ENCODE results near the gene UST.
"Not testable (repeated sequence)": the region's sequence is repeated elsewhere in the genome, so short reads cannot be mapped to it uniquely, and the experiment has no call there.

Gene UST

DNA sequence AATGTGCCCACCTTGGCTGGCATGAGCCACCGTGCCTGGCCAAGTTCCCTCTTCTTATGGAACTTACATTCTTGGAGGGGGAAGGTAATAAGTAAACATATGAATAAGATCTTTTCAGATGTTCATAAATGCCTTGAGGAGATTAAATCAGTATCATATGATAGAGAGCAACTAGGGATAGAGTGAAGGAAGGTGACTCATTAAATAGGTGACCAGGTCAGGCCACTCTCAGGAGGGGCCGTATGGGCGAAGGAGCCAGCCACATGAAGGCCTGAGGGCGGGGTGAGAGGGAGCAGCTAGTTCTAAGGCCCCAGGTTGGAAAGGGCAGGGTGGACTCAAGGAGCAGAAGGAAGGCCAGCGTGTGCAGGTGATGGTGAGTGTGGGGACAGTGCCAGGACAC lies 91.1 kb downstream of the UST start:
- no peak for DNase-seq (ENCODE audit: low read depth)

DNA sequence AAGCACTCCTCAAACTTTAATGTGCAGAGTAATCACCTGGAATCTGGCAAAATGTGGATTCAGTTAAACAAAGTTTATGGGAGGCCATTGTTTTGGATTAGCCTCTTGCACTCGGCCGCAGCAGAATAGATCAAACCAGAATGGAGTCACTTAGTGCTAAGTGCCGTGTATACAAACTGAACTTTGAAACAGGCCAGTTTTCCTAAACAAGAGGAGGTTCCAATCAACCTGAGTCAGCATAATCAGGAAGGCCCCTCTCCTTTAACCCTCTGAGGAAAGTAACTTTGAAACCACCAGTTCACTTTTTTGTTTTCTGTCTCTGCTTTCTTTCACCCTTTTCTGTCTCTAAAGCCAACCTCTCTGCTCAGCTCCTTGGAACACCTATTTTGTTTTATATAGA lies 92.2 kb downstream of the UST start:
- DNase-seq (ENCODE audit: low read depth), result no peak

DNA sequence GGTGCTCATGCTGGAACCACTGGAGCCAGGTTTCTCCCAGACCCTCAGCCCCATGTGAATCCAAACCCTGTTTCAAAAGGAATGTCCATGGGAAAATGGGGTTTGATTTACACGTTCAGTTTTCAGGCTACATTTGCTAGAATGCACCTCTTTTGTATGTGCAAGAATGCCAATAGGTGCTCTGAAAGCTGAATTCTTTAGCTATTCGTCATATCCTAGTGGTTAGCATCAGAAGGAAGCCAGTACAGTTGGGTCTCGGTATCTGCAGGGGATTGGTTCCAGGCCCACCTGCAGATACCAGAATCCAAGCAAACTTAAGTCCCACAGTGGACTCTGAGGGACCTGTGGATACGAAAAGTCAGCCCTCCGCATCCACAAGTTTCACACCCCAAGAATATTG lies 93.4 kb downstream of the UST start:
- DNase-seq (ENCODE audit: low read depth), result no peak

DNA sequence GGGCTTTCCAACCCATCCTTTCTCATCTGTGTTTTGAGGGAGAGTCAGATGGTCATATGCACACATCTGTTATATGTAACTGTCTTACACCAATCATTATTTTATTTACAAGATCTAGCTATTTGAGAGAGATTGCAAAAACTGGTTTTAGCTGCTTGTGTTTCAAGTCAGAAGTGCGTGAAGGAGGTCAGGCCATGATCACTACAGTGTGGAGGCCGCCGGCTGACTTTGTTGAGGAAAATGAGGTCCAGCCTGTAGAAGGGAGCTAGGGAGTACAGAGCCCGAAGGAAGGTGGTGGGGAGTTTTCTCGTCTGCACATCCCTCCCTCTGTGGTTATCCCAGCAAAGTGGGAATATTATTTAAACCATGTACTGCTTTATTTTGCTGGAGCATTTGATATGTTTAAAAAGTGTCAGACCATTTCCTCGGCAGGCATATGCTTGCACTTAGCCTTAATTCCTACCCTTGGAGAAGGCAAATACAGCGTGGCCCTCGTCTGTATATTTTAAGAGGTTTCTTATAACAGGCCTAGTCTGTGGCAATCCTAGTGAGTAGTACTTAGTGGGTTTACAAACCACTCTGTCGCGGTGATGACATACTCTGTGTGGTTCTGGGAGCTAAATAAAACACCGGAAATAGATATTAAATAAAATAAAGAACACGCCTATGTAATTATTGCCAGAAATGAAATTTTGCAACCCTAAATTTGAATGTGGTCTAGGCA lies 95.6 kb downstream of the UST start:
- DNase-seq (ENCODE audit: low read depth), result no peak

DNA sequence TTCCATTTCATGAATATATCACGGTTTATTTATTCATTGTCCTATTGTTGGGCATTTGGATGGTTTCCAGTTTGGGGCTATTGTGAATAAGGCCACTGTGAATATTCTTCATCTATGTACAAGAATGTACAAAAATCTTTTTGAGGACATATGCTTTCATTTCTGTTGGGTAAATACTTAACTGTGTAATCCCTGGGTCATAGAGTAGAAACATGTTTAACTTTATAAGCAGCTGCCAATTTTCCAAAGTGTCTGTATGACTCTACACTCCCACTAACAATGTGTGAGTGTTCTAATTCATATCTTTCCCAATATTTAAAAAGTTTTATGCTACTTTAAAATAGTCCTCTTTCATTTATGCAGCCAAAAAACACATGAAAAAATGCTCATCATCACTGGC lies 98.6 kb downstream of the UST start:
- no peak for DNase-seq (ENCODE audit: low read depth)

DNA sequence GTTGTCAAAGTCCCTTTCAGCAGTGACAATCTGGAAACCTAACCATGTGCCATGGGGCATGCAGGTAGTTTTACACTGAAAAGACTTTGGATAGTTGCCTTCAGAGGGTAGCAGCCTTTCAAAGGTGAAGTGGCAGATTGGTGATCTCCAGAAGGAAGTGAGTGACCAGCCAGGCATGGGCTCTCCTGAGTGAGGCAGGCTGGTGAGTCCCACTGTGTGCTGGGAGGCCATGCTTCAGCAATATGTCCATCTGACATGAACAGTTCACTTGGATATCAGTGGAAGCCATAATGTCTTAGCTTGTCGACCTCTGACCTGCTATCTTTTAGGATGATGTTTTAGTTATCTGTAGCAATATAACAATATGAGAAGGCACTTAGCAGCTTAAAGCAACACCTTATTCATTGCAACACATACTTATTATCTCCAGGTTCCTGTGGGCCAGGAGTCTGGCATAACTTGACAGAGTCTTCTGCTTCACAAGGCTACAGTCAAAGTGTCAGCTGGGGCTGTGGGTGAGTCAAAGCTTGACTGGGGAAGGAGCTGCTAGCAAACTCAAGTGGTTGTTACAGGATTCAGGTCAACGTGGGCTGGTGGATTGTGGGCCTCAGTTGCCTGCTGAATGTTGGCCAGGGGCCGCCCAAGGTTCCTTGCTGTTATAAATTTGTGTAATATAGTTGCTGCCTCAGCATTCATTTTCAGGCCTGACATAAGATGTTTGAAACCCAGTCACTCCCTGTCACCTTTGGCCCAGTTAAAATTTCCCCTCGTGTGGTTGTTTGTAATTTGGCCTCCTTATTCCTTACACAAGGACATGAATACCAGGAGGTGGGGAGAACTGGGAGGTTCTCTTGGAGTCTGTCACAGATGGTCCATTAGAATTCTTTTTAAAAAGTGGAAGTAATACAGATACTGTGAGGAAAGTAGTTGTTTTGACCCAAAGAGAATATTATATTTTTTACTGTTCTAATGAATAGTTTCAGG lies 100.2 kb downstream of the UST start:
- DNase-seq (ENCODE audit: low read depth), result no peak

DNA sequence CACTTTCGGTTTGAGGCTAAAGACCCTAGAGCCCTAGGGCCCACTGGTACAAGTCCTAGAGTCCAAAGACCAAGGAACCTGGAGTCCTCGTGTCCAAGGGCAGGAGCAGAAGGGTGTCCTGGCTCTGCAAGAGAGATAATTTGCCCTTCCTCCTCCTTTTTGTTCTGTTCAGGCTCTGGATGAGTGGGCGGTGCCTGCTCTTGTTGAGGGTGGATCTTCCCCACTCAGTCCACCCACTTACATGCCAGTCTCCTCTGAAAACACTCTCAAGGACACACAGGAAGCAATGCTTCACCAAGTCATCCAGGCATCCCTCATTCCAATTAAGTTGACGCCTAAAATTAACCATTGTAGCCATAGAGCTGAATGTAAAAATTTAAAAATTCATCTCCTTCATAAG lies 102.1 kb downstream of the UST start:
- no peak for DNase-seq (ENCODE audit: low read depth)

DNA sequence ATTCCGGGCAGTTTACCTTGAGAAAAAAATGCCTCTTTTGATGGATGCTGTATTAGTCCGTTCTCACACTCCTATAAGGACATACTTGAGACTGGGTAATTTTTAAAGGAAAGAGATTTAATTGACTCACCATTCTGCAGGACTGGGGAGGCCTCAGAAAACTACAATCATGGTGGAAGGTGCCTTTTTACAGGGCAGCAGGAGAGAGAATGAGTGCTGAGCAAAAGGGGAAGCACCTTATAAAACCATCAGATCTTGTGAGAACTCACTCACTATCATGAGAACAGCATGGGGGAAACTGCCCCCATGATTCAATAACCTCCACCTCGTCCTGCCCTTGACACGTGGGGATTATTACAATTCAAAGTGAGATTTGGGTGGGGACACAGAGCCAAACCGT lies 102.6 kb downstream of the UST start:
- DNase-seq (ENCODE audit: low read depth), result not testable (repeated sequence)

DNA sequence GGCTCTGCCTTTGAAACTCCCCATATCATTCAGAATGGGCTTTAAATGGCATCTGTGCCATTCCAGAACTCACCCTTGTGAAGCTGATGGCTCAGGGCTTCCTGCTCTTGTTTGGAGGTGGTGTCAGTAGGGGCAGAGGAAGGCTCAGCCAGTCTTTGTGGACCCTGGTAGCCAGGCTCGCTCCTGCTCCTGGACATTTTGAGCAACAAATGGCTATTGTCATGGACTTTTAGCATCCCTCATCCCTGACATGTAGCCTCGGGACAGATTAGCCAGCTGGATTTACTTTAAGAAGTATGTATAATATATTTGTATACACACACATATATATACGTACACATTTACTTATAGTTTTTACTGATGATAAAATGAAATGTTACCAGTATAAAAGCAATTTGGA lies 104.1 kb downstream of the UST start:
- no peak for DNase-seq (ENCODE audit: low read depth)

DNA sequence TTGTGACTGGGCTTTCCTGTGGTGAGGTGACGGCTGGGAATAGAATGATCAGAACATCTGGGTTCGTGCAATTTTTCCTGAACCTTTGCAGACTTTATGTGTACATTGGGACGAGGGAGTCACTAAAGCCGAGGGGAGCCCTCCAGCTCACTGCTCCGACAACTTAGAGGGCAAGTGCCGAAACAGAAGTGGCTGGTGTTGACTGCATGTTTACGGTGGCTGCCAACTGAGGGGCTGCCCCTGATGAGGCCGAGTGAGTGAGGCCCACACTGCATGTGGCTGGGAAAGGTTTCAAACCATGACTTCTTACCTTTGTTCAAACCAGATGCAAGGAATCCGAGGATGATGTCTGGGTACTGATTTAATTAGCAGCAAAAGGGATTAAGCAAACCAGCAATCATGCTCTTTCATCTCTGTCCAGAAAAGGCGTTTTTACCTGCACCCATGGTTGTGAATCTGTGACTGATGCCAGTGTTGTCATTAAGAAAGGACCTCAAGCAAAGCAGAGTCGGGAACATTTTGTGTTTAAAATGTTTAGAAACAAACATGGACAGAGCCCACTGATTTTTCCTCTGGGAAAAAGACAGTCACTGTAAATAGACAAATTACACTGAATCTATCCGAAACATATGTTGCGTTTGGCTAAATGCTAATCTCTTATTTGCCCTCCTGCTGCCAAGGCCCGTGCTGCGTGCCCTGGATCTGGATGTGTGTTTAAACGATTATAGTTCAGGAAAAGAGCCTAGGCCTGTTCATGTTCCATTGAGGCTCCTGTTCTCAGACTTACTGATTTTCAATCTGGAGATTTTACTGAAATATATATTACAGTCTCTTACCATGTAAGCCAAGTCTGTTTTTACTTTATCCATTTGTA lies 105.1 kb downstream of the UST start:
- DNase-seq (ENCODE audit: low read depth), result no peak

DNA sequence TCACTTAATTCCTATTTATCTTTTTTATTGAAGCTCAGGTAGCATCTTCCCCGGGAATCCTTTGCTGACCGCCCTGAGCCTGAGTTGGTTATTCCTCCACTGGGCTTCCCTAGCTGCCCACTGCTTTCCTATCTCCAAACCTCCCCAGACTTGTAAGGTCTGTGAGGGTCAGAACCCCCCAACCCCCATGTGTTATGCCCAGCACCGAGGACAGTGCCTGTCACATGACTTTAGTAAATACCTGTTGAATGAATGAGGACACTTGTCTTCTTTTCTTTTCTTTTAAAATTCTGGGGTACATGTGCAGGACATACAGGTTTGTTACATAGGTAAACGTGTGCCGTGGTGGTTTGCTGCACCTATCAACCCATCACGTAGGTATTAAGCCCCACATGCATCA lies 105.9 kb downstream of the UST start:
- no peak for DNase-seq (ENCODE audit: low read depth)

DNA sequence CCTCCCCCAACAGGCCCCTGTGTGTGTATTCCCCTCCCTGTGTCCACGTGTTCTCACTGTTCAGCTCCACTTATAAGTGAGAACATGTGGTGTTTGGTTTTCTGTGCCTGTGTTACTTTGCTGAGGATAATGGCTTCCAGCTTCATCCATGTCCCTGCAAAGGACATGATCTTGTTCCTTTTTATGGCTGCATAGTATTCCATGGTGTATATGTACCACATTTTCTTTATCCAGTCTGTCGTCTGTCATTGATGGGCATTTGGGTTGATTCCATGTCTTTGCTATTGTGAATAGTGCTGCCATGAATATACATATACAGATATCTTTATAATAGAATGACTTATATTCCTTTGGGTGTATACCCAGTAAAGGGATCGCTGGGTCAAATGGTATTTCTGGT lies 106.3 kb downstream of the UST start:
- DNase-seq (ENCODE audit: low read depth), result not testable (repeated sequence)

DNA sequence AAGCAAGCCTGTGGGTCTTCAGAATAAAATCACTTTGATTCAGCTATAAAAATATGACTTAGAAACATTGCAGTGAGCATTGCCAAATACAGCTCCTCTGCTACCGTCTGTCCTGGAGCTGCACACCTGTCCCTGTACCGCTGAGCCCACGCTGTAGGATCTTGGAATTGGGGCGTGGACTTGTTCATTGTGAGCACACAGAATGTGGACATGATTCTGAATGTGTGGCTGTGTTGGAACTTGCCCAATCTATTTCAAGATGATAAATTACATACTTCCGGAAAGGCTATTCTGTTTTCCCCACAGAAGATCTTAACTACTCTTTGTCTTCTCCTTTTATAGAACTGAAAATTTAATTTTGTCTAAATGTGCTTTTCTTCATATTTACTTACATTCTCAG lies 107.3 kb downstream of the UST start:
- DNase-seq (ENCODE audit: low read depth), result no peak

DNA sequence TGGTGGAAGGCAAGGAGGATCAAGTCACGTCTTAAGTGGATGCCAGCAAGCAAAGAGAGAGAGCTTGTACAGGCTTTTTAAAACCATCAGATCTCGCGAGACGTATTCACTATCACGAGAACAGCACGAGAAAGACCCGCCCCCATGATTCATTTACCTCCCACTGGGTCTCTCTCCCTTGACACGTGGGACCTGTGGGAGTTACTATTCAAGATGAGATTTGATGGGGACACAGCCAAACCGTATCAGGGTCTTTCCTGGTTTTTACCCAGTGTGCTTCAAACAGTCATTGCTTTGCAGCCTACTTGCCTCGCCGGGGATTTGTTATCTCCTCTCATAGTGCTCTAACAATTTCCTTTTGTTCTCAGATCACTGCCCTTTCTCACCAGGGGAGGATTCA lies 108.2 kb downstream of the UST start:
- no peak for DNase-seq (ENCODE audit: low read depth)

DNA sequence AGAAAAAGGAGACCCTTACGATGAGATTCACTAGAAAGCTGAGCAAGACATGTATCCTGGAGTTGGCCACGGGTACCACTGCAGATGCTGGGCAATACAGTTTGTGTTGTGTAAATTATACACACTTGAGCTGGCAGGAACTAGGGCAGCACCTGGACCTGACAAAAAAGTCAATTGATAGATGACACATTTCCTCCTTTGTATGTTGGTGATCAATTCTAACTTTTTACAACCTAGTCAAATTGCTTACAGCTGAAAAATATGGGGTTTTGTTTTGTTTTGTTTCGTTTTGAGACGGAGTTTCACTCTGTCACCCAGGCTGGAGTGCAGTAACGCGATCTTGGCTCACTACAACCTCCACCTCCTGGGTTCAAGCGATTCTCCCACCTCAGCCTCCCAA lies 108.9 kb downstream of the UST start:
- no peak for DNase-seq (ENCODE audit: low read depth)

DNA sequence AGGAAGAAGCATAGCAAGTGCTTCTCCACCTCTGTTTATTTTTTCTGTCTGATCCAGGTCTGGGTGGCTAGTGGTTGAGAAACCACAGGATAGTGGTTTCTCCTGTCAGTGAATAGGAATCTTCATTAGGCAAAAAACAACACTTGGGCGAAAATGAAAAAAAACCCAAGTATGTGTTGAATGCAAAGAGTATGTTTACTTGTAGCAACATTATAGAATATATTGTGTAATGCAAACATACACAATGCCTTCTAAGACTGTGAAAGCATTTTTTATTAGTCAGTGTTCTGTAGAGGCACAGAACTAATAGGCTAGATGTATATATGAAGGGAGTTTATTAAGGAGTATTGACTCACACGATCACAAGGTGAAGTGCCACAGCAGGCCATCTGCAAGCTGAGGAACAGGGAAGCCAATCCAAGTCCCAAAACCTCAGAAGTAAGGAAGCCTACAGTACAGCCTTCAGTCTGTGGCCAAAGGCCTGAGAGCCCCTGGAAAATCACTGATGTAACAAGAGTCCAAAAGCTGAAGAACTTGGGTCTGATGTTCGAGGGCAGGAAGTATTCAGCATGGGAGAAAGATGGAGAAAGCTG lies 111.1 kb downstream of the UST start:
- DNase-seq (ENCODE audit: low read depth), result no peak

DNA sequence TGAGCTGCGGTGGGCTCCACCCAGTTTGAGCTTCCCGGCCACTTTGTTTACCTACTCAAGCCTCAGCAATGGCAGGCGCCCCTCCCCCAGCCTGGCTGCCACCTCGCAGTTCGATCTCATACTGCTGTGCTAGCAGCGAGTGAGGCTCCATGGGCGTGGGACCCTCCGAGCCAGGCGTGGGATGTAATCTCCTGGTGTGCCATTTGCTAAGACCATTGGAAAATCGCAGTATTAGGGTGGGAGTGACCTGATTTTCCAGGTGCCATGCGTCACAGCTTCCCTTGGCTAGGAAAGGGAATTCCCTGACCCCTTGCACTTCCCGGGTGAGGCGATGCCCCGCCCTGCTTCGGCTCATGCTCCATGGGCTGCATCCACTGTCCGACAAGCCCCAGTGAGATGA lies 117.3 kb downstream of the UST start:
- DNase-seq (ENCODE audit: low read depth), result not testable (repeated sequence)

DNA sequence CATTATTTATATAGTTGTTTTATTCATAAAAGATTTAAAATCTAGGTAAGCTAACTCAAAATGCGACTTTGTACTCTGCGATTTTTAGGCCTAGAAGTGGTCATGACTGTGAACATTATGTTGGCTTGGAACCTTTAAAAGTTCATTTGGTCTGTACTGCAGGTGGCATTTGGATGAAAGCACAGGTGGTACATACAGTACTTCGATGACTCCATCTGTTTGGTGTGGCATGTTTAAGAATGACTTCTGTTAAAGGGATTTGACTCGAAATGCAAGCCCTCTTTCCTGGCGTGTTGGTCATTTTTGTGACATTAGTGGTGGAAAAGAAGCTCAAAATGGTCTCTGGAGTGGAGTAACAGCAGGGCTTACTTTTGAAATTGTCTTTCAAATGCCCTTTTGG lies 118.1 kb downstream of the UST start:
- DNase-seq (ENCODE audit: low read depth), result no peak

DNA sequence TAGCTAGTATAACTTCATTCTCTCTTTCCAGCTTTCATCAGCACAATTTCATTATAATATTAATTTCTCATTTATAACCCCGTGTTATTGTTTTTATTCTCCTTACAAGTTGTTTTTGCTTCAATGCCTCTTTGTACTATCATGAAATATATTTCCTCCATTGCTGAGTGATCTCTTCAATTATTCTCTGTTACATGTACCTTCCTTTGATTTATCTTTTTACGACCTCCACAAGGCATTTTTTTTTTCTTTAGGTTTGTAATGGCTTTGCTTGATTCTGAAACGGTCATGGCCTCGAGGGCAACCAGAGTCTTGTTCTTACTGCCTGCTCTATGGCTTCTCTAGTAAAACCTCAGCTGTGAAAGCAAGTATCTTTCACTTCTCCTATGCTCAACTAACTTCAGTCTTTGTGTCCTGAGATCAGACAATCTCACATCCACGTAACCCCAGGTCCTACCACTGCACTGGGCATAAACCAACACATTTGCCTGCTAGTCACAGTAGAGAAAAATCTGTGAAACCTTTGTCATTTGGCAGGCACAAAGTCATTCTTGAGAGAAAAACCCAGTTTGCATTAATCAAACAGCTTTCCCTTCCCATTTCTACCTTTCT lies 119.9 kb downstream of the UST start:
- DNase-seq (ENCODE audit: low read depth), result no peak

DNA sequence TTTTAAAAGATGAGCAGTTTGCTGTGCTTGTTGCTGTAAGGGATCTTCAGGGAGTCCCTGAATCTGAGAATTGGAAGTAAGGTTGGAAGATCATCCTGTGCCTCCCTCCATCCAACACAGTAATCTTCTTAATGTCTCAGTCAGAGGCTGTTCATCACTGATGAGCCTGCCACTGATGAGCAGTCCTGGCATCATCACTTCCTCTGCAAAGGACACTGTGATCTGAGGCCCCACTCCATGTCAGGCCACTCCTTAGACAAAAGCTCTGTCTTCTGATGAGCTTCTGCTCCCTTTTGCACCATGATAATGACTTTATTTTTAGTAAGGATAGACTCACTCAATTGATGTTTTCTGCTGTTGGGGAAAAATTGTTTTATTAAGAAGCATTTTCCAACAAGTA lies 121.0 kb downstream of the UST start:
- no peak for DNase-seq (ENCODE audit: low read depth)

DNA sequence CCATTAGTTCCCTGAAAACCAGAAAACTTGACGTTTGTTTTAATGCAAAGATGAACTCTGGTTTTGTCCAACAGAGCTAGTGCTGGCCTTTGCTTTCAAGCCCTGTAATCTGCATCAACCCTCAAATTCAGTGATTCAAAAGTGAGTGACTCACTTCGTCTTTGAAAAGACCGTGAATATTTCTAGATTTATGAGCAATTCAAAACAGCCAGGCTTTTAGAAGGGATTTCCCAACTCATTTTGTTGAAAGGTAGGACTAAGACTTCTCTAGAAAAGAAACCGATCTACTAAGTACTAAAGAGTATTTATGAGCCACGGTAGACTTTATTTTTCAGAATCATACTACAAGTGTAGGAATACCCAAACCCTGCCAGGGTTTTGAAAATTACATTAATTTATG lies 121.5 kb downstream of the UST start:
- DNase-seq (ENCODE audit: low read depth), result no peak

DNA sequence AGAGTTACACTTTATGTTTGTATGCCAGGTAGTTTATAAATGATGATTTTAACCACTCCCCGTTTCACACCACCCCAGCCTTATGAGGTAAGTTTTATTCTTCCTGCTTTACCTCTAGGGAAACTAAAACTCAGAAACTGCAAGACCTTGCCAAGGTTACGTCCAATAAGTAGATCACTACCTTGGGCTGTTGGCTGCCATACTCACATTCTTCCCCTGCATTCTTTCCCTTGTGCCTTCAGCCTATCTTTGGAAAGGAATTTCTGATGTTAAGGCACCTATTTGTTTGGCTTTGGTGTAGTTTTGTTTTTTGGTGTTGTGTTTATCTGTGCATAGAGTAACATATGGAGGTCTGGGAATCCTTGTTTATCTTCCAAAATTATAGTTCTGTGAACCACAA lies 122.1 kb downstream of the UST start:
- DNase-seq (ENCODE audit: low read depth), result no peak

All from activated T-cell treated with anti-CD3 and anti-CD28 coated beads for 48 hours (primary cell).